Stomach (tissue), 9 donors: ENCODE results near the gene NLRP12. TPM values are rescaled to one million over a fixed set of nuclear protein-coding genes. Genes with fewer than 3 reads are reported as not detected.
"Not testable (repeated sequence)": the region's sequence is repeated elsewhere in the genome, so short reads cannot be mapped to it uniquely, and the experiment has no call there.

Experiments
- DNase-seq, 2 donors: peaks; one replicate each; pipeline versions ENCODE4 v3.0.0 to v3.0.0-alpha.2; 2013 to 2019
- H3K27ac ChIP-seq, 5 donors: fragments of 200-600 bp in 4 of 5; sonication (generic) in 4 of 5; one replicate each; pipeline ENCODE4 v1.5.1; 2013 to 2019; ENCODE audit warnings: mild to moderate bottlenecking in 1 of 5, moderate library complexity in 1 of 5
- H3K27me3 ChIP-seq, 3 donors: fragments of 200-600 bp; sonication (generic); one replicate each; pipeline ENCODE4 v1.5.1; 2017 to 2019; ENCODE audit warnings: mixed run types in 1 of 3
- H3K36me3 ChIP-seq, 4 donors: fragments of 200-600 bp; sonication (generic); 1 replicate in 3 of 4; 2 replicates in 1 of 4; pipeline ENCODE4 v1.5.1; 2016 to 2019
- H3K4me1 ChIP-seq, 4 donors: fragments of 200-600 bp; sonication (generic); one replicate each; pipeline ENCODE4 v1.5.1; 2016 to 2019
- H3K4me3 ChIP-seq, 4 donors: fragments of 200-600 bp; sonication (generic) in 3 of 4; one replicate each; pipeline ENCODE4 v1.5.1; 2016 to 2019; ENCODE audit warnings: mild to moderate bottlenecking in 1 of 4
- H3K9me3 ChIP-seq, 4 donors: fragments of 200-600 bp; sonication (generic); one replicate each; pipeline ENCODE4 v1.5.1; 2016 to 2019
- EP300 ChIP-seq: sonication (generic); formaldehyde crosslinking; IDR thresholded peaks from one replicate; pipeline ENCODE4 v1.6.1; 2017; ENCODE audit warnings: antibody characterized with exemption
- POLR2A ChIP-seq, 4 donors: fragments of 450-650 bp; IDR thresholded peaks; one replicate each; pipeline ENCODE4 v1.6.1; 2016; ENCODE audit warnings: antibody characterized with exemption in 4 of 4, control low read depth in 2 of 4, mild to moderate bottlenecking in 1 of 4, moderate library complexity in 1 of 4
- POLR2AphosphoS5 ChIP-seq, 3 donors: sonication (generic); formaldehyde crosslinking; IDR thresholded peaks; one replicate each; pipeline ENCODE4 v1.6.1; 2016; ENCODE audit warnings: antibody characterized with exemption in 3 of 3
- WGBS, 5 donors: extraction: QIAGEN DNeasy Blood & Tissue Kit in 3 of 5; methylation state at CpG; one replicate each; pipeline versions ENCODE4 v1.1.5 to v1.1.7; 2013 to 2018; 5-methylcytosine and 5-hydroxymethylcytosine counted together
- intact Hi-C: fragments of 100-400 bp; cut with DNase I; formaldehyde crosslinking; loops from one replicate; pipeline ENCODE4 v1.15.1; 2023; ENCODE audit warnings: low total_unique reads
- polyA plus RNA-seq, 3 donors: library from polyadenylated mRNA; stranded (reverse); fragments of 200-250 nt; gene quantifications; one replicate each; pipeline ENCODE4 v1.2.3, GENCODE V29; 2013
- total RNA-seq, 5 donors: library from RNA; depleted of rRNA; stranded (reverse); fragments of >200 nt; gene quantifications; one replicate each; pipeline versions ENCODE4 v1.1.0 to v1.2.3, GENCODE V29; 2014 to 2016
- TF ChIP-seq, protein P1 (sequence below), 7 experiments: fragments of 450-650 bp in 4 of 7; fragments of 200-600 bp in 3 of 7; sonication (generic) in 3 of 7; IDR thresholded peaks; one replicate each; pipeline ENCODE4 v1.5.1; 2016 to 2019; ENCODE audit warnings: antibody characterized with exemption in 7 of 7, control low read depth in 2 of 7, mild to moderate bottlenecking in 1 of 7
- donor health status: healthy with polysubstance abuse.
- donor health status: Bipolar disorder and iron deficiency.
- donor health status: healthy.

NLRP12 gene
- total and polyA plus RNA-seq, 8 donors, result 0.05 to 0.18 (median 0.06) TPM; not detected in 5

DNA sequence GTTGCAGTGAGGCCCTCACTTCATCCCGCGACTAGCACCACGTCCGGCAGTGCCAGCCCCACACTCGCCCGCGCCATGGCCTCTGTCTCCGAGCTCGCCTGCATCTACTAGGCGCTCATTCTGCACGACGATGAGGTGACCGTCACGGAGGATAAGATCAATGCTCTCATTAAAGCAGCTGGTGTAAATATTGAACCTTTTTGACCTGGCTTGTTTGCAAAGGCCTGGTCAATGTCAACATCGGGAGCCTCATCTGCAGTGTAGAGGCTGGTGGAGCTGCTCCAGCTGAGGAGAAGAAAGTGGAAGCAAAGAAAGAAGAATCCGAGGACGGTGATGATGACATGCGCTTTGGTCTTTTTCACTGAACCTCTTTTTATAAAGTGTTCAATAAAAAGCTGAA, 48.6 kb downstream of the NLRP12 start:
- TF ChIP-seq POLR2A (IDR thresholded peaks at IDR 0.05) (no peak), POLR2AphosphoS5 (IDR thresholded peaks at IDR 0.05) (no peak), EP300 (no peak)
- TF ChIP-seq, protein P1, sequence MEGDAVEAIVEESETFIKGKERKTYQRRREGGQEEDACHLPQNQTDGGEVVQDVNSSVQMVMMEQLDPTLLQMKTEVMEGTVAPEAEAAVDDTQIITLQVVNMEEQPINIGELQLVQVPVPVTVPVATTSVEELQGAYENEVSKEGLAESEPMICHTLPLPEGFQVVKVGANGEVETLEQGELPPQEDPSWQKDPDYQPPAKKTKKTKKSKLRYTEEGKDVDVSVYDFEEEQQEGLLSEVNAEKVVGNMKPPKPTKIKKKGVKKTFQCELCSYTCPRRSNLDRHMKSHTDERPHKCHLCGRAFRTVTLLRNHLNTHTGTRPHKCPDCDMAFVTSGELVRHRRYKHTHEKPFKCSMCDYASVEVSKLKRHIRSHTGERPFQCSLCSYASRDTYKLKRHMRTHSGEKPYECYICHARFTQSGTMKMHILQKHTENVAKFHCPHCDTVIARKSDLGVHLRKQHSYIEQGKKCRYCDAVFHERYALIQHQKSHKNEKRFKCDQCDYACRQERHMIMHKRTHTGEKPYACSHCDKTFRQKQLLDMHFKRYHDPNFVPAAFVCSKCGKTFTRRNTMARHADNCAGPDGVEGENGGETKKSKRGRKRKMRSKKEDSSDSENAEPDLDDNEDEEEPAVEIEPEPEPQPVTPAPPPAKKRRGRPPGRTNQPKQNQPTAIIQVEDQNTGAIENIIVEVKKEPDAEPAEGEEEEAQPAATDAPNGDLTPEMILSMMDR (IDR thresholded peaks at IDR 0.05), result no peak
- WGBS, 5 donors, result 46 to 65% (median 55%) methylated on average over 18 of the region's 18 CpGs
- Histone ChIP-seq H3K4me1 (peaks cover 0 to 4% (median 0%) of the 10 kb centered on the region in 4 donors), H3K4me3 (no peak overlapping the region), H3K36me3 (no peaks in the 10 kb centered on the region), H3K9me3 (no peaks in the 10 kb centered on the region), H3K27ac (no peak overlapping the region), H3K27me3 (peaks cover 0 to 41% (median 0%) of the 10 kb centered on the region in 3 donors)
- no peak for DNase-seq
- intact Hi-C loops, result no loop called here

GRCh38 chr19:53774491-53774890, 49.6 kb downstream of the NLRP12 start:
- intact Hi-C loops, H3K4me1 ChIP-seq, H3K9me3 ChIP-seq, H3K36me3 ChIP-seq, H3K27ac ChIP-seq, H3K4me3 ChIP-seq, DNase-seq: not testable (repeated sequence)
- WGBS, 5 donors, result 19 to 35% (median 23%) methylated on average over 6 to 7 of the region's 7 CpGs
- peaks cover 0 to 52% (median 0%) of the 10 kb centered on the region in 3 donors for H3K27me3 ChIP-seq

- TF ChIP-seq POLR2A (IDR thresholded peaks at IDR 0.05) (no peak), POLR2AphosphoS5 (IDR thresholded peaks at IDR 0.05) (no peak), EP300 (no peak)
- TF ChIP-seq, protein P1 (IDR thresholded peaks at IDR 0.05), result no peak
- Histone ChIP-seq H3K27ac (no peak overlapping the region), H3K4me1 (peaks cover 0 to 4% (median 0%) of the 10 kb centered on the region in 4 donors), H3K4me3 (no peak overlapping the region), H3K36me3 (no peaks in the 10 kb centered on the region), H3K9me3 (no peaks in the 10 kb centered on the region), H3K27me3 (peaks cover 0 to 55% (median 0%) of the 10 kb centered on the region in 3 donors)
- intact Hi-C loops, result no loop called here
- 14 to 51% (median 30%) methylated on average over 4 of the region's 4 CpGs for WGBS, 5 donors
- DNase-seq, result no peak
Measured at GRCh38 chr19:53773999-53774398, 50.1 kb downstream of the NLRP12 start.

- peak; percentile 44 to 77 for DNase-seq
- Histone ChIP-seq H3K27ac (no peak overlapping the region), H3K36me3 (no peaks in the 10 kb centered on the region), H3K9me3 (no peaks in the 10 kb centered on the region), H3K4me1 (peaks cover 0 to 4% (median 0%) of the 10 kb centered on the region in 4 donors), H3K27me3 (peaks cover 0 to 63% (median 0%) of the 10 kb centered on the region in 3 donors), H3K4me3 (no peak overlapping the region)
- 4 to 6% (median 5%) methylated on average over 5 of the region's 5 CpGs for WGBS, 5 donors
- TF ChIP-seq POLR2A (IDR thresholded peaks at IDR 0.05) (no peak), POLR2AphosphoS5 (IDR thresholded peaks at IDR 0.05) (no peak), EP300 (no peak)
- TF ChIP-seq, protein P1 (IDR thresholded peaks at IDR 0.05), result peak in 5 of 7 experiments; percentile 36 to 68 (median 67)
- intact Hi-C loops, result no loop called here
Measured at GRCh38 chr19:53772943-53773342, 51.2 kb downstream of the NLRP12 start.

DNA sequence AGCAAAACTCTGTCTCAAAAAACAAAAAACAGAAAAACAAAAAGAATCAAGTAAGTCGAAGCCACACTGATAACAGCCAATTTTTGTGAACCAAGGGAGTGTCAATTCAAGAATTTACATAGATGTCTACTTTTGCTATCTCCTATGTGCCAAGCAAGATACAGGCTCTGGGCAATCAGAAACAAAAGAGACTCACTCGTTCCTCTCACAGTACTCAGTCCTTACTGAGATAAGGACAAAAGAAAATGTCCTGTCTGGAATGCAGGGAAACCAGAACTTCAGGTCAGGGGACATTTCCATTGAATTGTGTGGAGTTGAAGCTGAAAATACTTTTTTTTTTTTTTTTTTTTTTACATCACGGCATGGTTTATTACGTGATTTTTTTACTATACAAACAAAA, 53.0 kb downstream of the NLRP12 start:
- intact Hi-C loops, result no loop called here
- 18 to 30% (median 28%) methylated on average over 4 of the region's 4 CpGs for WGBS, 5 donors
- Histone ChIP-seq H3K27ac (no peak overlapping the region), H3K9me3 (no peaks in the 10 kb centered on the region), H3K4me3 (no peak overlapping the region), H3K36me3 (no peaks in the 10 kb centered on the region), H3K27me3 (peaks cover 0 to 63% (median 0%) of the 10 kb centered on the region in 3 donors), H3K4me1 (peaks cover 0 to 4% (median 0%) of the 10 kb centered on the region in 4 donors)
- peak in 1 of 2 donors; percentile 63 for DNase-seq
- no peak for TF ChIP-seq POLR2A (IDR thresholded peaks at IDR 0.05)

GRCh38 chr19:53769696-53770309, 54.3 kb downstream of the NLRP12 start:
- H3K9me3 ChIP-seq, H3K4me1 ChIP-seq, H3K27ac ChIP-seq, H3K36me3 ChIP-seq, DNase-seq, intact Hi-C loops, H3K4me3 ChIP-seq: not testable (repeated sequence)
- H3K27me3 ChIP-seq, result peaks cover 0 to 62% (median 0%) of the 10 kb centered on the region in 3 donors
- 84 to 96% (median 89%) methylated on average over 12 of the region's 12 CpGs for WGBS, 5 donors
